Measurements from ENCODE around the gene TMEM87A. TPM values are rescaled to one million over a fixed set of nuclear protein-coding genes. Genes with fewer than 3 reads are reported as not detected.

Gene TMEM87A
- total RNA-seq, 4 donors from 2014 or later = 43.3 to 75.7 (median 46.9) TPM

DNA sequence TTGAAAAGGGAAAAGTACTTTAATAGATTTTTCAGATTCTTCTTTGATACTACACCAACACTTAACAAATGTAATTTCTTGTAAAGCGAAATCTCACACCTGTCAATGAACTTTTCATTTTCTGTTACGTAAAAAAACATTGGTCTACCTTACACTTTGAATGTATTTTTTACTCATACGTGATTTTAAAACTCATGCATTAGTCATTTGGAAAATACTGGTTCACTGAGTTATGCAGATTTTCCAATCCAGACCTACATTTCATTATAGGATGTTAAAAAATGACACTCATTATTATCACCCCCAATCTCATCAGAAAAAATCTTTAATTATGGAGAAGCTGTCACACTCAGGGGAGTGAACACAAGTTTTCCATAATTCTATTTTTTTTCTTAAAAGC is 79.8 kb downstream of the TMEM87A start:
- DNase-seq (ENCODE audit: low spot score) = no peak
- TF ChIP-seq, protein P1, sequence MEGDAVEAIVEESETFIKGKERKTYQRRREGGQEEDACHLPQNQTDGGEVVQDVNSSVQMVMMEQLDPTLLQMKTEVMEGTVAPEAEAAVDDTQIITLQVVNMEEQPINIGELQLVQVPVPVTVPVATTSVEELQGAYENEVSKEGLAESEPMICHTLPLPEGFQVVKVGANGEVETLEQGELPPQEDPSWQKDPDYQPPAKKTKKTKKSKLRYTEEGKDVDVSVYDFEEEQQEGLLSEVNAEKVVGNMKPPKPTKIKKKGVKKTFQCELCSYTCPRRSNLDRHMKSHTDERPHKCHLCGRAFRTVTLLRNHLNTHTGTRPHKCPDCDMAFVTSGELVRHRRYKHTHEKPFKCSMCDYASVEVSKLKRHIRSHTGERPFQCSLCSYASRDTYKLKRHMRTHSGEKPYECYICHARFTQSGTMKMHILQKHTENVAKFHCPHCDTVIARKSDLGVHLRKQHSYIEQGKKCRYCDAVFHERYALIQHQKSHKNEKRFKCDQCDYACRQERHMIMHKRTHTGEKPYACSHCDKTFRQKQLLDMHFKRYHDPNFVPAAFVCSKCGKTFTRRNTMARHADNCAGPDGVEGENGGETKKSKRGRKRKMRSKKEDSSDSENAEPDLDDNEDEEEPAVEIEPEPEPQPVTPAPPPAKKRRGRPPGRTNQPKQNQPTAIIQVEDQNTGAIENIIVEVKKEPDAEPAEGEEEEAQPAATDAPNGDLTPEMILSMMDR (IDR thresholded peaks at IDR 0.05) = no peak
- ATAC-seq (ENCODE audit: low FRiP score) = no peak

GRCh38 chr15:42191610-42192346 is 81.5 kb downstream of the TMEM87A start:
- no peak for ATAC-seq (ENCODE audit: low FRiP score)
- TF ChIP-seq, protein P1 (IDR thresholded peaks at IDR 0.05) = no peak
- DNase-seq (ENCODE audit: low spot score) = no peak

GRCh38 chr15:42190370-42190769 is 82.9 kb downstream of the TMEM87A start:
- TF ChIP-seq, protein P1 (IDR thresholded peaks at IDR 0.05) = no peak
- ATAC-seq (ENCODE audit: low FRiP score) (no peak), DNase-seq (ENCODE audit: low spot score) (no peak)

GRCh38 chr15:42185801-42186200 is 87.4 kb downstream of the TMEM87A start:
- DNase-seq (ENCODE audit: low spot score) (no peak), ATAC-seq (ENCODE audit: low FRiP score) (no peak)
- TF ChIP-seq, protein P1 (IDR thresholded peaks at IDR 0.05) = no peak

DNA sequence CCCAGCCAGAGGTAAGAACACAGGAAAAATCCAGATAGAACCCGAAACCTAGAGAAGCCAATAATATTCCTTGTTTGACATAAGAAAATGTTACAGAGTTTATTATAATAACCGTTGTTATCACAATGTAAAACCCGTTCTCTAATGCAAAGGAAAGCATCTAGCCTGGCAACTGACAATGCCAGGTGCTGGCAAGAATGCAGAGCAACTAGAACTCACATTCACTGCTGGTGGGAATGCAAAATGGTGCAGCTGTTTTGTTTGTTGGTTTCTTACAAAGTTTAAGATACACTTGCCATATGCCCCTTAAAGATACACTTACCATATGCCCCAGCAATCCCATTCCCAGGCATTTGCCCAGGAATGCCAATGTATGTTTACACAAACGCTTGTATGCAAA is 88.5 kb downstream of the TMEM87A start:
- no peak for ATAC-seq (ENCODE audit: low FRiP score)
- TF ChIP-seq, protein P1 (IDR thresholded peaks at IDR 0.05) = no peak
- DNase-seq (ENCODE audit: low spot score) = no peak

- TF ChIP-seq, protein P1 (IDR thresholded peaks at IDR 0.05) = no peak
- DNase-seq (ENCODE audit: low spot score) (no peak), ATAC-seq (ENCODE audit: low FRiP score) (no peak)
Observed at GRCh38 chr15:42184296-42184695, 88.9 kb downstream of the TMEM87A start.

DNA sequence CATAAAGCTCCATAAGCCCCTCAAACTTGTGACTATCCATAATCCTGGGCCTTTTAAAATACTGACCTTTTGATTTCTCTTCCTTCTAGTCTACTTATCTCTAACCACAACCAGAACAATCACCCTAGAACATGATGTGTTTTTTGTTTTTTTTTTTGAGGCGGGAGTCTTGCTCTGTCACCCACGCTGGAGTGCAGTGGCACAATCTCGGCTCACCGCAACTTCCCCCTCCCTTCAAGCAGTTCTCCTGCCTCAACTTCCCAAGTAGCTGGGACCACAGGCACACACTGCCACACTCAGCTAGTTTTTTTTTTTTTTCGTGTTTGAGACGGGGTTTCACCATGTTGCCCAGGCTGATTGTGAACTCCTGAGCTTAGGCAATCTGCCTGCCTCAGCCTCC is 90.3 kb downstream of the TMEM87A start:
- ATAC-seq (ENCODE audit: low FRiP score) (no peak), DNase-seq (ENCODE audit: low spot score) (no peak)
- TF ChIP-seq, protein P1 (IDR thresholded peaks at IDR 0.05) = no peak

Data from omental fat pad (tissue), 4 donors.